H1 (cell line): Measurements from ENCODE around the gene KCNC1. TPM values are rescaled to one million over a fixed set of nuclear protein-coding genes. Genes with fewer than 3 reads are reported as not detected.

Experiments
- CHD1 ChIP-seq: IDR thresholded peaks from 2 replicates; pipeline ENCODE4 v1.6.1; 2012; ENCODE audit warnings: low read depth, low read length, improper control_type of control experiment
- CREB1 ChIP-seq: IDR thresholded peaks from 2 replicates; pipeline ENCODE4 v1.6.1; 2012; ENCODE audit warnings: inconsistent platforms
- PHF8 ChIP-seq: fragments of 200-600 bp; sonication (generic); conservative IDR thresholded peaks from 2 replicates; pipeline ENCODE4 v1.7.1; 2012; ENCODE audit warnings: low read depth, mild to moderate bottlenecking, inconsistent platforms, low read length, moderate library complexity
- polyA plus RNA-seq, 7 experiments: library from polyadenylated mRNA; depleted of rRNA in 3 of 7; stranded (reverse) in 5 of 7; unstranded in 2 of 7; fragments of >200 nt in 5 of 7; fragments of 200-250 nt in 2 of 7; gene quantifications; 1 replicate in 5 of 7; 2 replicates in 1 of 7; 4 replicates in 1 of 7; pipeline versions ENCODE4 v1.2.1 to v1.2.3, GENCODE V29; 2011 to 2013; ENCODE audit warnings: missing spikeins in 2 of 7, mixed read lengths in 2 of 7
- total RNA-seq: library from RNA; stranded (reverse); fragmentation: NEBNext Ultra II Directional; extraction: Animal tissue kit (Norgen Biotek cat#: 25700); gene quantifications from 2 replicates; pipeline ENCODE4 v1.2.1, GENCODE V29; 2021

Gene KCNC1
- total and polyA plus RNA-seq, 2 of the 8 experiments (the other 6 are each of a cell fraction or from before 2014, with no cell fraction given), result 0.11 to 0.26 TPM

DNA sequence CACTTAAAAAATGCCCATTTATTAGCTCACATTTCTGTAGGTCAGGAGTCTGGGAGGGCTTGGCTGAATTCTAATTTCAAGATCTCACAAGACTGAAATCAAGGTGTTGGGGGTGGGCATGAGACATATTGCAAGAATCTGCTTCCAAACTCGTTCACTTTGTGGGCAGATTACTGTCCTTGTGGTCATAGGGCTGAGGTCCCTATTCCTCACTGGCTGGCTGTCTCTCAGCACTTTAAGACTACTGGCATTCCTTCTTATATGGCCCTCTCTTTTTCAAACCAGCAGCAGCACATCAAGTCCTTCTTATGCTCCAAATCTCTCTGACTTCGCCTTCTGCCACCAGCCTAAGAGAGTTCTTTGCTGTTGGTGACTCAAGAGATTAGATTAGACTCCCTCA lies 43.0 kb upstream of the KCNC1 start (continued):
- no peak for TF ChIP-seq CREB1
- TF ChIP-seq PHF8, result no peak
- TF ChIP-seq CHD1, result no peak
